Measurements from ENCODE around the gene GPR137B.

DNA sequence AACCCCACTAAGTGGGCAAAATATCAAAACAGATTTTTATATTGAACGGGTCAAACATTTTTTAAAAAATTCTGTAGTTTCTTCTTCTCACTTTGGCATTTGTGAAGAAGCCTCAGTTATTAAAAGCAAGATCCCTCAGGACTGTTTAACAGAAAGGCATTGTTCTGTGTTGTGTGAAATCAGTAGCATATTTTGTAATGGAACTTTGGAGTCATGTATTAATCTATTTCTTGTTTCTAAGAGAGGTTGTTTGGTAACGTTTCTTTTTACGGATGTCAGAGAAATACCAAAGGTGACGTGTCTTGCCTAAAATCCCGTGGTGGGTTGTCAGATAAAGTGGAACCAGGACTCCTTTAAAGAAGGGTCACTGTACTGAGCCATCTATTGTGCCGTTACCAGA lies 23.7 kb downstream of the GPR137B start:
- TF ChIP-seq, protein P1, sequence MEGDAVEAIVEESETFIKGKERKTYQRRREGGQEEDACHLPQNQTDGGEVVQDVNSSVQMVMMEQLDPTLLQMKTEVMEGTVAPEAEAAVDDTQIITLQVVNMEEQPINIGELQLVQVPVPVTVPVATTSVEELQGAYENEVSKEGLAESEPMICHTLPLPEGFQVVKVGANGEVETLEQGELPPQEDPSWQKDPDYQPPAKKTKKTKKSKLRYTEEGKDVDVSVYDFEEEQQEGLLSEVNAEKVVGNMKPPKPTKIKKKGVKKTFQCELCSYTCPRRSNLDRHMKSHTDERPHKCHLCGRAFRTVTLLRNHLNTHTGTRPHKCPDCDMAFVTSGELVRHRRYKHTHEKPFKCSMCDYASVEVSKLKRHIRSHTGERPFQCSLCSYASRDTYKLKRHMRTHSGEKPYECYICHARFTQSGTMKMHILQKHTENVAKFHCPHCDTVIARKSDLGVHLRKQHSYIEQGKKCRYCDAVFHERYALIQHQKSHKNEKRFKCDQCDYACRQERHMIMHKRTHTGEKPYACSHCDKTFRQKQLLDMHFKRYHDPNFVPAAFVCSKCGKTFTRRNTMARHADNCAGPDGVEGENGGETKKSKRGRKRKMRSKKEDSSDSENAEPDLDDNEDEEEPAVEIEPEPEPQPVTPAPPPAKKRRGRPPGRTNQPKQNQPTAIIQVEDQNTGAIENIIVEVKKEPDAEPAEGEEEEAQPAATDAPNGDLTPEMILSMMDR (IDR thresholded peaks at IDR 0.05) = no peak
- TF ChIP-seq EP300 (IDR thresholded peaks at IDR 0.05; ENCODE audit: low read depth) (no peak), POLR2AphosphoS5 (IDR thresholded peaks at IDR 0.05) (no peak)

Data from transverse colon (tissue), 4 donors.